Endothelial cell of umbilical vein (primary cell): ENCODE results near the gene SEPTIN11. TPM values are rescaled to one million over a fixed set of nuclear protein-coding genes. Genes with fewer than 3 reads are reported as not detected.

ENCODE experiments used
- BruUV-seq: library from RNA; stranded (reverse); fragments of 400-500 nt; replicated peaks from 2 replicates; lab custom pipeline; 2021; lab: Mats Ljungman, UMichigan
- CTCF ChIA-PET: fragments of 300-600, 350-600 bp; sonication (Branson Sonifier 250); formaldehyde crosslinking; loops from one replicate; lab custom pipeline; 2021; ENCODE audit warnings: antibody characterized with exemption, inconsistent platforms; lab: Charles Lee
- POLR2A ChIA-PET: fragments of 300-600, 350-600 bp; sonication (Branson Sonifier 250); formaldehyde crosslinking; loops from one replicate; lab custom pipeline; 2021; ENCODE audit warnings: antibody characterized with exemption, inconsistent platforms; lab: Charles Lee
- DNase-seq: peaks from one replicate; pipeline ENCODE4 v3.0.0-alpha.2; 2011; ENCODE audit warnings: low read depth, low spot score
- FAIRE-seq: peaks from 2 replicates; lab custom pipeline; 2011; peaks lifted over from hg19 to GRCh38; lab: Jason Lieb, UNC
- H2AFZ ChIP-seq: 2 replicates; pipeline ENCODE4 v1.6.0; 2012; ENCODE audit warnings: low read depth, low read length, control low read depth, inconsistent platforms
- H3K27ac ChIP-seq: 2 replicates; pipeline ENCODE4 v1.5.1; 2011; ENCODE audit warnings: low read depth, mild to moderate bottlenecking, control low read depth, low read length, moderate library complexity; ENCODE audit not compliant: insufficient read depth
- H3K27me3 ChIP-seq, 2 experiments: 2 replicates each; pipeline versions ENCODE4 v1.6.0 to v1.6.1; 2011; ENCODE audit warnings: low read length in 2 of 2, mixed read lengths in 1 of 2; ENCODE audit not compliant: control insufficient read depth in 2 of 2, insufficient read depth in 2 of 2
- H3K36me3 ChIP-seq, 2 experiments: 2 replicates in 1 of 2; 3 replicates in 1 of 2; pipeline ENCODE4 v1.5.1; 2011; ENCODE audit warnings: low read length in 2 of 2, mild to moderate bottlenecking in 1 of 2, moderate library complexity in 1 of 2; ENCODE audit not compliant: control insufficient read depth in 2 of 2, insufficient read depth in 2 of 2; ENCODE audit errors: extremely low read depth in 1 of 2
- H3K4me1 ChIP-seq: 3 replicates; pipeline ENCODE4 v1.5.1; 2011; ENCODE audit warnings: mild to moderate bottlenecking, low read length; ENCODE audit not compliant: control insufficient read depth, insufficient read depth; ENCODE audit errors: extremely low read depth
- H3K4me2 ChIP-seq: 2 replicates; pipeline ENCODE4 v1.6.1; 2011; ENCODE audit warnings: low read length, control low read depth, mixed read lengths; ENCODE audit not compliant: insufficient read depth
- H3K4me3 ChIP-seq, 3 experiments: fragments of 200-600 bp in 1 of 3; sonication (generic), shearing (Covaris generic) in 1 of 3; replicated peaks in 1 of 3; 2 replicates each; pipeline ENCODE4 v1.5.1; 2011 to 2016; ENCODE audit warnings: control low read depth in 3 of 3, low read length in 3 of 3, mild to moderate bottlenecking in 2 of 3, inconsistent platforms in 1 of 3, low read depth in 1 of 3, moderate library complexity in 1 of 3; ENCODE audit not compliant: insufficient read depth in 1 of 3
- H3K79me2 ChIP-seq: 2 replicates; pipeline ENCODE4 v1.6.0; 2012; ENCODE audit warnings: low read length, inconsistent platforms; ENCODE audit not compliant: control insufficient read depth, insufficient read depth
- H3K9ac ChIP-seq: replicated peaks from 2 replicates; pipeline ENCODE3; 2011; ENCODE audit warnings: low read length, control low read depth; ENCODE audit not compliant: insufficient read depth; ENCODE audit errors: extremely low read depth
- H3K9me1 ChIP-seq: replicated peaks from 3 replicates; pipeline ENCODE4 v1.6.0; 2011; ENCODE audit warnings: mild to moderate bottlenecking, low read length; ENCODE audit not compliant: control insufficient read depth, insufficient read depth; ENCODE audit errors: extremely low read depth
- H3K9me3 ChIP-seq: replicated peaks from 2 replicates; pipeline ENCODE4 v1.5.1; 2012; ENCODE audit warnings: low read length, inconsistent platforms; ENCODE audit not compliant: control insufficient read depth, insufficient read depth
- H4K20me1 ChIP-seq: replicated peaks from 2 replicates; pipeline ENCODE3; 2011; ENCODE audit warnings: mild to moderate bottlenecking, low read length; ENCODE audit not compliant: control insufficient read depth, insufficient read depth; ENCODE audit errors: extremely low read depth
- CTCF ChIP-seq, 2 donors: IDR thresholded peaks; 1 replicate in 1 of 2; 2 replicates in 1 of 2; pipeline ENCODE4 v1.5.1; 2011; ENCODE audit warnings: low read length in 2 of 2, mild to moderate bottlenecking in 2 of 2, moderate library complexity in 2 of 2, control low read depth in 1 of 2, inconsistent platforms in 1 of 2, low read depth in 1 of 2; ENCODE audit not compliant: insufficient read depth in 1 of 2; ENCODE audit errors: extremely low read depth in 1 of 2
- EZH2 ChIP-seq: IDR thresholded peaks from 2 replicates; pipeline ENCODE4 v1.6.1; 2012; ENCODE audit warnings: borderline replicate concordance, low read depth, mild to moderate bottlenecking, moderate library complexity, low read length, inconsistent platforms; ENCODE audit not compliant: severe bottlenecking
- FOS ChIP-seq: IDR thresholded peaks from 2 replicates; pipeline ENCODE4 v1.6.1; 2011; ENCODE audit warnings: mild to moderate bottlenecking, low read length, moderate library complexity, borderline replicate concordance; ENCODE audit not compliant: insufficient read depth
- GATA2 ChIP-seq: IDR thresholded peaks from 2 replicates; pipeline ENCODE4 v1.7.0; 2011; ENCODE audit warnings: low read depth, mild to moderate bottlenecking, moderate library complexity, mixed read lengths, low read length; ENCODE audit not compliant: insufficient read length, insufficient read depth
- MYC ChIP-seq: IDR thresholded peaks from one replicate; pipeline ENCODE4 v1.6.1; 2011; ENCODE audit warnings: mild to moderate bottlenecking, low read depth, low read length
- POLR2A ChIP-seq: IDR thresholded peaks from 2 replicates; pipeline ENCODE4 v1.6.1; 2012; ENCODE audit warnings: low read depth, mild to moderate bottlenecking, control low read depth, low read length
- dilution Hi-C: fragments of 300-500 bp; cut with MboI; formaldehyde crosslinking; loops from one replicate; pipeline ENCODE4 v1.15.0; 2019; ENCODE audit warnings: low sequenced_read_pairs; ENCODE audit not compliant: extremely low pct_ligation_motif_present
- intact Hi-C: fragments of 100-400 bp; cut with micrococcal nuclease; formaldehyde crosslinking; loops from one replicate; pipeline ENCODE4 v1.10.0; 2022
- polyA plus RNA-seq, 4 experiments: library from polyadenylated mRNA; depleted of rRNA in 3 of 4; stranded (reverse) in 3 of 4; unstranded in 1 of 4; fragments of >200 nt; gene quantifications; 2 replicates each; pipeline versions ENCODE4 v1.2.1 to v1.2.3, GENCODE V29; 2011 to 2012; ENCODE audit warnings: missing spikeins in 1 of 4
- total RNA-seq: library from RNA; stranded (reverse); gene quantifications from 2 replicates; pipeline ENCODE4 v1.2.3, GENCODE V29; 2021
- TF ChIP-seq, protein P1 (sequence below): IDR thresholded peaks from 2 replicates; pipeline ENCODE4 v1.6.1; 2011; ENCODE audit not compliant: insufficient read depth, insufficient read length

The SEPTIN11 gene
- total and polyA plus RNA-seq, 2 donors (not counting 3 experiments of a cell fraction or from before 2014, with no cell fraction given), result 69.4 to 202 TPM

GRCh38 chr4:76943129-76943620 lies 6.4 kb upstream of the SEPTIN11 start:
- TF ChIP-seq GATA2, result peak; percentile 18
- TF ChIP-seq FOS, result peak; percentile 57
- no peak for TF ChIP-seq CTCF (IDR thresholded peaks at IDR 0.05; ENCODE audit: extremely low read depth in 1 of 2, insufficient read depth in 1 of 2, low read depth in 1 of 2, low read length in 2 of 2)
- TF ChIP-seq EZH2, result no peak
- no peak for TF ChIP-seq POLR2A
- Histone ChIP-seq H3K36me3 (no peaks in the 10 kb centered on the region), H3K4me1 (peaks cover 8% of the 10 kb centered on the region), H3K4me2 (no peak overlapping the region), H2AFZ (no peak overlapping the region), H3K9ac (no peak overlapping the region), H4K20me1 (no peaks in the 10 kb centered on the region), H3K9me1 (no peaks in the 10 kb centered on the region), H3K27ac (no peak overlapping the region), H3K9me3 (no peaks in the 10 kb centered on the region), H3K79me2 (peaks cover 5% of the 10 kb centered on the region), H3K4me3 (no peak overlapping the region), H3K27me3 (no peaks in the 10 kb centered on the region)
- ChIA-PET CTCF (interaction anchor here (1.2 kb wide), 1 partner anchor 102 kb away, joined by 4 read pairs; no protein-coding TSS in a partner anchor), POLR2A (interaction anchor here (0.6 kb wide), 1 partner anchor 103 kb away, joined by 8 read pairs; no protein-coding TSS in a partner anchor)
- FAIRE-seq (peak; percentile 77), DNase-seq (peak; percentile 22)
- dilution Hi-C loops (no loop called here), intact Hi-C loops (no loop called here)
- no TSS peak for BruUV-seq

- POLR2A ChIA-PET, result no interaction called here
- DNase-seq, result peak; percentile 33
Observed at GRCh38 chr4:76943790-76944189, 5.8 kb upstream of the SEPTIN11 start.

More at GRCh38 chr4:76943790-76944189, 5.8 kb upstream of the SEPTIN11 start:
- Histone ChIP-seq H3K36me3 (no peaks in the 10 kb centered on the region), H3K4me1 (peaks cover 13% of the 10 kb centered on the region), H2AFZ (no peak overlapping the region), H3K27me3 (no peaks in the 10 kb centered on the region), H3K4me3 (no peak overlapping the region), H3K79me2 (peaks cover 11% of the 10 kb centered on the region), H3K9ac (no peak overlapping the region), H3K9me3 (no peaks in the 10 kb centered on the region), H3K27ac (no peak overlapping the region), H3K9me1 (no peaks in the 10 kb centered on the region), H3K4me2 (no peak overlapping the region), H4K20me1 (no peaks in the 10 kb centered on the region)
- no peak for TF ChIP-seq MYC
- TF ChIP-seq GATA2, result no peak
- no peak for TF ChIP-seq CTCF (IDR thresholded peaks at IDR 0.05; ENCODE audit: extremely low read depth in 1 of 2, insufficient read depth in 1 of 2, low read depth in 1 of 2, low read length in 2 of 2)
- TF ChIP-seq, protein P1, sequence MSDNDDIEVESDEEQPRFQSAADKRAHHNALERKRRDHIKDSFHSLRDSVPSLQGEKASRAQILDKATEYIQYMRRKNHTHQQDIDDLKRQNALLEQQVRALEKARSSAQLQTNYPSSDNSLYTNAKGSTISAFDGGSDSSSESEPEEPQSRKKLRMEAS, result no peak
- dilution Hi-C loops (no loop called here), intact Hi-C loops (no loop called here)
- BruUV-seq, result no TSS peak
- no peak for FAIRE-seq
- CTCF ChIA-PET, result interaction anchor here (1.2 kb wide), 1 partner anchor 101 kb away, joined by 4 read pairs; no protein-coding TSS in a partner anchor
